Mesodermal cell (in vitro differentiated cells): ENCODE measurements around the gene ATP11B.

Source experiments
- H3K27ac ChIP-seq: 2 replicates; pipeline ENCODE4 v1.7.0; 2013; ENCODE audit warnings: mild to moderate bottlenecking, low read depth, low read length, moderate library complexity; ENCODE audit not compliant: severe bottlenecking
- H3K36me3 ChIP-seq: 2 replicates; pipeline ENCODE4 v1.7.1; 2013; ENCODE audit warnings: mild to moderate bottlenecking, low read length, moderate library complexity; ENCODE audit not compliant: control insufficient read depth, insufficient read depth
- H3K4me1 ChIP-seq: one replicate; pipeline ENCODE4 v1.7.1; 2013; ENCODE audit warnings: mild to moderate bottlenecking, low read length; ENCODE audit not compliant: insufficient read depth, control insufficient read depth, poor library complexity, severe bottlenecking
- H3K4me3 ChIP-seq: 2 replicates; pipeline ENCODE4 v1.7.0; 2013; ENCODE audit warnings: low read length, control low read depth, mild to moderate bottlenecking; ENCODE audit not compliant: insufficient read depth, poor library complexity, severe bottlenecking; ENCODE audit errors: extremely low read depth
- H3K9me3 ChIP-seq: 2 replicates; pipeline ENCODE4 v1.7.1; 2013; ENCODE audit warnings: mild to moderate bottlenecking, low read length, moderate library complexity; ENCODE audit not compliant: control insufficient read depth
- WGBS, 2 experiments: methylation state at CpG; one replicate each; pipeline ENCODE4 v1.1.5; 2013; ENCODE audit warnings: missing lambda C conversion rate in 2 of 2; ENCODE audit not compliant: insufficient coverage in 2 of 2; 5-methylcytosine and 5-hydroxymethylcytosine counted together

Gene ATP11B

DNA sequence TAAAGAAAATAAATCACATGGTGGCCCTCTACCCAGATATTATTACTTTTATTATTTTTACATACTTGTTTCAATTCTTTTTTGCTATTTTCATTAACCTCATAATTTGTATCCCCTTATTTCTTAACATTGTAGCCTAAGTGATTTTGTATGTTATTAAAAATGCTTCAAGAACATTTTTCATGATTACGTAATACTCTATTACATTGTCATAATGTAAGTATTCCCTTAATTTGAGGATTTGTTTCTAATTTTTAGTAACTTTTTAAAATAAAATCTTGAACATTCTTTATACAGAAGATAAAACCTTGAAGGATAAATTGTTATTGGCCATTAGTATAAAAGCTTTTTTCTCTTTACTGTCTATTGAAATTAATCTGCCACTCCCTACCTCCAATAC is 98.1 kb downstream of the ATP11B start:
- H3K9me3 ChIP-seq, result no peaks in the 10 kb centered on the region
- H3K27ac ChIP-seq, result no peak overlapping the region
- H3K4me3 ChIP-seq, result no peak overlapping the region
- peaks cover 8% of the 10 kb centered on the region for H3K36me3 ChIP-seq
- WGBS, 2 experiments, result no CpG with 5 or more reads among the region's 1 CpG
- H3K4me1 ChIP-seq, result no peaks in the 10 kb centered on the region

- H3K36me3 ChIP-seq, result peaks cover 8% of the 10 kb centered on the region
- whole genome bisulfite sequencing, 2 experiments, result 97 to 100% methylated on average over 2 to 4 of the region's 4 CpGs
- no peaks in the 10 kb centered on the region for H3K4me1 ChIP-seq
- H3K27ac ChIP-seq, result no peak overlapping the region
- no peaks in the 10 kb centered on the region for H3K9me3 ChIP-seq
- H3K4me3 ChIP-seq, result no peak overlapping the region
Observed at GRCh38 chr3:182892226-182892625, 98.9 kb downstream of the ATP11B start.

DNA sequence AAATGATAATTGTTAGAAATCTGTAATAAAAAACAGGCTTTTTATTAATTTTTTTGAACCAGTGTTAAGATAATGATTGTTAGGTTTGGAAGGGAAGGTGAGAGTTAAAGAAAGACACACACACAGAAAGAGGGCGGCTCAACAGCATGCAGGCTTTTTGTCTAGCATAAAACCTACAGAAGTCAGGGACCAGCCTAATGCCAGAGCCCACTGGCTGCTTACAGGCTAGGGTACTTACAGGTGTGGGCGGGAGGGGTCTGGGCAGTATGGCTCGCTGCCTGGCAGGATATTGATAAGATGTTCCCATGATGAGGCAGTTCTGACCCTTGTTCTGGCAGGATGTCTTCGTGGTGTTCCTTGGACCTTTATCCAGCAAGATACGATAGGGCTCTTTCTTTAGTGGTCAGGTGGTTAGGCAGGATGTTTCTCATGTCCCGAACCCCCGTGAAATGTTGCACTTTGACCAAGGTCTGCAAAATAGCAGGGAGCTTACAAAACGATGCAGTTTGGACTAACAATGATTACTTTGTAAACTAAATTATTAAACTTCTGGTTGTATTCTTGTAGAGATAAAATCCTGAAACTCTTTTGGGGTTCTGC is 102.3 kb downstream of the ATP11B start:
- Histone ChIP-seq H3K4me3 (no peak overlapping the region), H3K4me1 (no peaks in the 10 kb centered on the region), H3K36me3 (peaks cover 4% of the 10 kb centered on the region), H3K27ac (no peak overlapping the region), H3K9me3 (no peaks in the 10 kb centered on the region)
- 94 to 95% methylated on average over 6 to 7 of the region's 8 CpGs for WGBS, 2 experiments

DNA sequence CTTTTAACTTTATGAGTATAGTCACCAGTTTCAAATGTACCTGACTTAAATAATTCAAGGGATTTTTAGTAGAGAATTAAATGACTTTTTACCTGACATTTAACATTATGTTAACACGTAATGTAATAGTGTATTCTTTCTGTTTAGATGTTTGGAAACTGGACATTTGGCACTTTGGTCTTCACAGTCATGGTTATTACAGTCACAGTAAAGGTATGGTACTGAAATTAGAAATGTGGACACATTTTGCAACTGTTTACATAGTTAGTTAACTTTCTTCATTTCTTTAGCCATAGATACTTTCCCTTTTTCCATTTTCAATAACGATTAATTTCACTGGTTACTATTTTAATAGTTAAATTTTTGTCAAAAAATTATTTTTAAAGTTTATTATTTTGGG is 103.2 kb downstream of the ATP11B start:
- Histone ChIP-seq H3K27ac (no peak overlapping the region), H3K4me1 (no peaks in the 10 kb centered on the region), H3K36me3 (no peaks in the 10 kb centered on the region), H3K4me3 (no peak overlapping the region), H3K9me3 (no peaks in the 10 kb centered on the region)
- 100% methylated on average over 1 of the region's 2 CpGs; no CpG with 5 or more reads in 1 of the 2 experiments for WGBS, 2 experiments

GRCh38 chr3:182902236-182902635 is 108.9 kb downstream of the ATP11B start:
- H3K4me1 ChIP-seq, result no peaks in the 10 kb centered on the region
- no peak overlapping the region for H3K27ac ChIP-seq
- peaks cover 5% of the 10 kb centered on the region for H3K36me3 ChIP-seq
- no peaks in the 10 kb centered on the region for H3K9me3 ChIP-seq
- 93% methylated on average over 2 of the region's 5 CpGs; no CpG with 5 or more reads in 1 of the 2 experiments for WGBS, 2 experiments
- H3K4me3 ChIP-seq, result no peak overlapping the region

DNA sequence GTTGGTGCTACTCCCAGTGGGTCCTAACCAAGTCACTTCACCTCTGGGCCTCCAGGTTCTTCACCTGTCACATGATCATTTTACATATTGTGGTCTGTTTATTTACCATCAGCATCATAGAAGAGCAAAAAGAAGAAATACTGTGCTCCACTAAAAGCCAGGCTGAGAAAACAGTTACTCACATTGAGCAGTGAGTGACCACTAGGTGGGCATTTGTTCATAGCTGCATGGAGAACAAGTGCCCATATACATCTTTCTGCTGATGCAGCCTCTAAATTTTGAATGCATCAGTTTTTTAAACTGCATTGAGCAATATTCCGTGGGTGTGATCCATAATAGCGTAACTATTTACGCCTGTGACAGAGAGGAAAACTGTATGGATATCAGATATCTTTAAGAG is 110.9 kb downstream of the ATP11B start:
- no peaks in the 10 kb centered on the region for H3K9me3 ChIP-seq
- no peak overlapping the region for H3K27ac ChIP-seq
- H3K4me1 ChIP-seq, result no peaks in the 10 kb centered on the region
- no peak overlapping the region for H3K4me3 ChIP-seq
- WGBS, 2 experiments, result 83% methylated on average over 2 of the region's 3 CpGs; no CpG with 5 or more reads in 1 of the 2 experiments
- H3K36me3 ChIP-seq, result peaks cover 5% of the 10 kb centered on the region

DNA sequence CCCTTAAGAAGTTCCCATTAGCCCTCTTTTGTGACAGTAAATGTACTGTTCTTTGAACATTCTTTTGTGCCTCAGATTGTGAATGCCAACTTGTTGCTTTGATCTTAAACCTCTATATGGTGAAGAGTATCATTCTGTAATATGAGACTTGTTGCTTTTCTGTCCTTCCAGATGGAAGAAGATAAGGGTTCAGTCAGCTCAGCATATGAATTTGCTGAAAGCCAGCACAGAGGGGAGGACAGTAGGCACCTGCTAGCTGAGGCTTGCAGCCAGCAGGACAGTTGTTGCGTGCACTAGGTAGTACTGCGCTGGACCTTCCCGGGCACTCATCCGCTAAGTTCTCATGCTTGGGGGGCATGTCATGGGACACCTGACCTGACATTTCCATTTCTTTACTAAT is 112.3 kb downstream of the ATP11B start:
- no peak overlapping the region for H3K27ac ChIP-seq
- 97 to 100% methylated on average over 4 of the region's 4 CpGs for WGBS, 2 experiments
- H3K9me3 ChIP-seq, result no peaks in the 10 kb centered on the region
- no peaks in the 10 kb centered on the region for H3K4me1 ChIP-seq
- no peak overlapping the region for H3K4me3 ChIP-seq
- H3K36me3 ChIP-seq, result peaks cover 5% of the 10 kb centered on the region

DNA sequence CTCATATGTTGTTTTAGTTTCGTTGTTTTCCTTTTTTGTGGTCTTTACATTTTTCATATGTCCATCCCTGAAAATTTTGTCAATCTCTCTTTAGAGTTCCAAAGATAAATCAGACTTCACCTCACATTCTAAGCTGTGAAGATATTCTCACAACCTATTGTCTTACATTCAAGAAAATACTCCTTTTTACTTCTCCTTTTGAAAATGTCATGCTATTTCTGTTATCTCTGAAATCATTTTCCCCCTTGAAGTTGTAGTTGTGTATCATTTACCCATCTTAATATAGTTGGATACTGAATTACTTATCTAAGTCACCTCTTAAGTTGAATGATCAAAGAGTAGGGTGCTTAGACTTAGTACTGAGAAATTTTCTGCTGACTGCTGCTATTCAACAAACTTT is 112.7 kb downstream of the ATP11B start:
- H3K9me3 ChIP-seq, result no peaks in the 10 kb centered on the region
- no peaks in the 10 kb centered on the region for H3K4me1 ChIP-seq
- no peak overlapping the region for H3K27ac ChIP-seq
- H3K36me3 ChIP-seq, result peaks cover 5% of the 10 kb centered on the region
- no peak overlapping the region for H3K4me3 ChIP-seq
- WGBS, 2 experiments, result 100% methylated on average over 1 of the region's 1 CpG; no CpG with 5 or more reads in 1 of the 2 experiments

DNA sequence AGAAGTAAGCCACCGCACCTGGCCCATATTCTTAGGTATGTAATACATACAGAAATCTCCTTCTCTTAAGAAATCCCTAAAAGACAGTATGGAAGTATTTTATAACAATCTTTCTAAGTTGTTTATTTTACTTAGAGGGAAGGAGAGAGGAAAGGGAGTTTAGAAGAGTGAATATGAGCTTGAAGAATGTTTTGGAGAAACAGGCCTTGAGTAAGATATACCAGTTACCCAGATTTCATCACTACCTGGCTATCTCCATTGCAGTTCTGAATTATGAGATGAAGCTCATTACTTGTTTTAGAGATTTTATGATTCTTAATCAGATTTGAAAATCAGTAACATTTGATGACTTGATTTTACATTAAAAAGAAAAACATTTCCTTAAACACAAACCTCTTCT is 115.2 kb downstream of the ATP11B start:
- H3K36me3 ChIP-seq, result peaks cover 5% of the 10 kb centered on the region
- no CpG with 5 or more reads among the region's 1 CpG for WGBS, 2 experiments
- no peak overlapping the region for H3K27ac ChIP-seq
- no peaks in the 10 kb centered on the region for H3K9me3 ChIP-seq
- H3K4me3 ChIP-seq, result no peak overlapping the region
- H3K4me1 ChIP-seq, result peaks cover 6% of the 10 kb centered on the region

DNA sequence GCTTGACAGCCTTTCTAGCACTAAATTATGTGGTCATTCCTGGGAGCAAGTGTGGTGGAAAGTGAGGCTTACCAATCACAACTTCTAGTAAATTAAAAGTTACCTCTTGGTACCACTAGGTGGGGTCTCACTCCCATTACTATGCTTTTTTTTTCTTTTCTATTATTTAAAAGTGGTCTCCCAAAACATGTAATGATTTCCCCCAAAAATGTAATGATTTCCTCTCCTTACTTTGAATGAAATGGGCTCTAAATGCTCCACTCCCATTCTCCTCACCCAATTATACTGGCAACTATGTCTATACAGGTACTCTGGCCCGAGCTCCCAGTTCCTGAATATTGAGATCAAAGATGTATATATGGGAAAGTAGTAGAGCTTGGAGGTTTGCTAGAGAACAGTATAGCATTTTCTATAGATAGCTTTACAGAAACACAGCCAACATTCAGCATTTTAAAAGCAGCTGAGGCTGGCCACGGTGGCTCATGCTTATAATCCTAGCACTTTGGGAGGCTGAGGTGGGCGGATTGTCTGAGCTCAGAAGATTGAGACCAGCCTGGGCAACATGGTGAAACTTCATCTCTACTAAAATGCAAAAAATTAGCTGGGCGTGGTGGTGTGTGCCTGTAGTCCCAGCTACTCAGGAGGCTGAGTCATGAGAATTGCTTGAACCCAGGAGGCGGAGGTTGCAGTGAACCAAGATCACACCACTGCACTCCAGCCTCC is 116.2 kb downstream of the ATP11B start:
- 87 to 100% methylated on average over 2 of the region's 5 CpGs for WGBS, 2 experiments
- H3K4me1 ChIP-seq, result peaks cover 6% of the 10 kb centered on the region
- no peak overlapping the region for H3K4me3 ChIP-seq
- peaks cover 8% of the 10 kb centered on the region for H3K36me3 ChIP-seq
- no peak overlapping the region for H3K27ac ChIP-seq
- no peaks in the 10 kb centered on the region for H3K9me3 ChIP-seq
